ENCODE data around the gene MAP1A. TPM values are rescaled to one million over a fixed set of nuclear protein-coding genes. Genes with fewer than 3 reads are reported as not detected.

MAP1A gene
- polyA plus RNA-seq, 1 donor (not counting 4 experiments of a cell fraction or from before 2014, with no cell fraction given), result 0.13 TPM

- DNase-seq (ENCODE audit: low read depth, low spot score) (no peak), FAIRE-seq (no peak)
- H3K27ac ChIP-seq (ENCODE audit: control insufficient read depth, insufficient read depth, low read length), result no peak overlapping the region
- H3K9me1 ChIP-seq (ENCODE audit: control insufficient read depth, extremely low read depth, insufficient read depth, low read length), result no peaks in the 10 kb centered on the region
- no peaks in the 10 kb centered on the region for H3K4me1 ChIP-seq (ENCODE audit: control insufficient read depth, extremely low read depth, insufficient read depth, low read length)
- H4K20me1 ChIP-seq (ENCODE audit: control insufficient read depth, extremely low read depth, insufficient read depth, low read length), result no peaks in the 10 kb centered on the region
- no peaks in the 10 kb centered on the region for H3K27me3 ChIP-seq (ENCODE audit: control insufficient read depth, extremely low read depth, insufficient read depth, low read length)
- no peaks in the 10 kb centered on the region for H3K79me2 ChIP-seq (ENCODE audit: control insufficient read depth, insufficient read depth, low read length)
- no peak overlapping the region for H3K4me3 ChIP-seq (ENCODE audit: control insufficient read depth in 2 of 3, extremely low read depth in 1 of 3, insufficient read depth in 2 of 3, low read depth in 1 of 3, low read length in 3 of 3)
- H3K9me3 ChIP-seq (ENCODE audit: control insufficient read depth, low read depth, low read length), result no peaks in the 10 kb centered on the region
- dilution Hi-C loops (cut with MboI; ENCODE audit: extremely low pct_ligation_motif_present, low sequenced_read_pairs), result no loop called here
- H3K9ac ChIP-seq (ENCODE audit: control insufficient read depth, extremely low read depth, insufficient read depth, low read length), result no peak overlapping the region
- peaks cover 5% of the 10 kb centered on the region in 2 experiments for H3K36me3 ChIP-seq (ENCODE audit: control insufficient read depth in 2 of 2, extremely low read depth in 1 of 2, insufficient read depth in 2 of 2, low read length in 2 of 2)
- TF ChIP-seq CTCF (optimal IDR thresholded peaks at IDR 0.05 in 1 of 3, IDR thresholded peaks at IDR 0.05 in 1 of 3, conservative IDR thresholded peaks at IDR 0.05 in 1 of 3; ENCODE audit: extremely low read depth in 1 of 3, insufficient read depth in 2 of 3, low read length in 3 of 3) (no peak), EZH2 (IDR thresholded peaks at IDR 0.05; ENCODE audit: low read length) (no peak)
- H2AFZ ChIP-seq (ENCODE audit: control insufficient read depth, low read length), result no peak overlapping the region
- no peak overlapping the region for H3K4me2 ChIP-seq (ENCODE audit: control insufficient read depth, extremely low read depth, insufficient read depth, low read depth, low read length)
Measured at GRCh38 chr15:43550527-43551363, 33.3 kb downstream of the MAP1A start.

- Histone ChIP-seq H3K4me3 (ENCODE audit: control insufficient read depth in 2 of 3, extremely low read depth in 1 of 3, insufficient read depth in 2 of 3, low read depth in 1 of 3, low read length in 3 of 3) (no peak overlapping the region), H3K9ac (ENCODE audit: control insufficient read depth, extremely low read depth, insufficient read depth, low read length) (no peak overlapping the region), H3K27me3 (ENCODE audit: control insufficient read depth, extremely low read depth, insufficient read depth, low read length) (no peaks in the 10 kb centered on the region), H3K79me2 (ENCODE audit: control insufficient read depth, insufficient read depth, low read length) (no peaks in the 10 kb centered on the region), H3K36me3 (ENCODE audit: control insufficient read depth in 2 of 2, extremely low read depth in 1 of 2, insufficient read depth in 2 of 2, low read length in 2 of 2) (peaks cover 5 to 8% of the 10 kb centered on the region in 2 experiments), H3K4me2 (ENCODE audit: control insufficient read depth, extremely low read depth, insufficient read depth, low read depth, low read length) (no peak overlapping the region), H3K9me1 (ENCODE audit: control insufficient read depth, extremely low read depth, insufficient read depth, low read length) (no peaks in the 10 kb centered on the region), H3K9me3 (ENCODE audit: control insufficient read depth, low read depth, low read length) (no peaks in the 10 kb centered on the region), H3K27ac (ENCODE audit: control insufficient read depth, insufficient read depth, low read length) (no peak overlapping the region), H2AFZ (ENCODE audit: control insufficient read depth, low read length) (no peak overlapping the region), H3K4me1 (ENCODE audit: control insufficient read depth, extremely low read depth, insufficient read depth, low read length) (no peaks in the 10 kb centered on the region), H4K20me1 (ENCODE audit: control insufficient read depth, extremely low read depth, insufficient read depth, low read length) (no peaks in the 10 kb centered on the region)
- TF ChIP-seq EZH2 (IDR thresholded peaks at IDR 0.05; ENCODE audit: low read length), result no peak
- DNase-seq (ENCODE audit: low read depth, low spot score) (no peak), FAIRE-seq (no peak)
- dilution Hi-C loops (cut with MboI; ENCODE audit: extremely low pct_ligation_motif_present, low sequenced_read_pairs), result no loop called here
Measured at GRCh38 chr15:43552256-43552655, 34.8 kb downstream of the MAP1A start.
